H9 (cell line): ENCODE measurements around the gene ST6GAL1. TPM values are rescaled to one million over a fixed set of nuclear protein-coding genes. Genes with fewer than 3 reads are reported as not detected.
A peak's percentile ranks its signal among the peaks of the same experiment; 100 is the strongest.

Experiments
- DNase-seq: peaks from one replicate; pipeline ENCODE4 v3.0.0-alpha.2; 2017
- H2AFZ ChIP-seq: one replicate; pipeline ENCODE4 v1.6.1; 2013; ENCODE audit warnings: mild to moderate bottlenecking, low read length, control low read depth, moderate library complexity
- H2AK5ac ChIP-seq: 2 replicates; pipeline ENCODE4 v1.6.1; 2013; ENCODE audit warnings: low read length, control low read depth, mixed read lengths; ENCODE audit not compliant: insufficient read length
- H2BK120ac ChIP-seq: one replicate; pipeline ENCODE4 v1.6.1; 2013; ENCODE audit warnings: low read depth, mild to moderate bottlenecking, low read length, control low read depth, inconsistent platforms; ENCODE audit not compliant: poor library complexity, severe bottlenecking
- H2BK12ac ChIP-seq: 2 replicates; pipeline ENCODE4 v1.6.1; 2013; ENCODE audit warnings: low read length, control low read depth, mixed read lengths, low read depth; ENCODE audit not compliant: insufficient read length
- H2BK15ac ChIP-seq: 2 replicates; pipeline ENCODE4 v1.6.1; 2013; ENCODE audit warnings: low read depth, low read length, control low read depth
- H2BK20ac ChIP-seq: one replicate; pipeline ENCODE4 v1.6.1; 2013; ENCODE audit warnings: low read depth, mild to moderate bottlenecking, low read length, control low read depth, inconsistent platforms; ENCODE audit not compliant: poor library complexity, severe bottlenecking
- H2BK5ac ChIP-seq: 2 replicates; pipeline ENCODE4 v1.6.1; 2013; ENCODE audit warnings: low read length, control low read depth, mixed read lengths; ENCODE audit not compliant: insufficient read length
- H3K14ac ChIP-seq: 2 replicates; pipeline ENCODE4 v1.6.1; 2013; ENCODE audit warnings: low read length, control low read depth; ENCODE audit not compliant: insufficient read depth
- H3K18ac ChIP-seq: 2 replicates; pipeline ENCODE4 v1.6.1; 2013; ENCODE audit warnings: low read depth, mild to moderate bottlenecking, mixed read lengths, low read length, control low read depth; ENCODE audit not compliant: insufficient read length
- H3K23ac ChIP-seq: 2 replicates; pipeline ENCODE4 v1.6.1; 2013; ENCODE audit warnings: low read length, control low read depth, mixed read lengths, low read depth; ENCODE audit not compliant: insufficient read length
- H3K23me2 ChIP-seq: 2 replicates; pipeline ENCODE4 v1.6.1; 2013; ENCODE audit warnings: low read depth, mild to moderate bottlenecking, mixed read lengths, low read length, control low read depth; ENCODE audit not compliant: insufficient read length, poor library complexity, severe bottlenecking
- H3K27ac ChIP-seq: 2 replicates; pipeline ENCODE4 v1.5.1; 2013; ENCODE audit warnings: low read length, control low read depth, mixed read lengths, low read depth; ENCODE audit not compliant: insufficient read length
- H3K27me3 ChIP-seq: 2 replicates; pipeline ENCODE4 v1.6.1; 2013; ENCODE audit warnings: low read length, control low read depth, inconsistent platforms; ENCODE audit not compliant: insufficient read depth
- H3K4ac ChIP-seq: 2 replicates; pipeline ENCODE4 v1.6.1; 2013; ENCODE audit warnings: low read depth, mild to moderate bottlenecking, control low read depth, inconsistent platforms, low read length, moderate library complexity
- H3K4me1 ChIP-seq: 2 replicates; pipeline ENCODE4 v1.6.1; 2013; ENCODE audit warnings: low read length, control low read depth, inconsistent platforms; ENCODE audit not compliant: insufficient read depth
- H3K4me2 ChIP-seq: 2 replicates; pipeline ENCODE4 v1.6.1; 2013; ENCODE audit warnings: low read length, control low read depth, mixed read lengths; ENCODE audit not compliant: insufficient read length, insufficient read depth
- H3K56ac ChIP-seq: 2 replicates; pipeline ENCODE4 v1.6.1; 2013; ENCODE audit warnings: low read depth, mild to moderate bottlenecking, mixed read lengths, low read length, control low read depth; ENCODE audit not compliant: insufficient read length
- H3K79me1 ChIP-seq: 2 replicates; pipeline ENCODE4 v1.6.1; 2013; ENCODE audit warnings: low read depth, mild to moderate bottlenecking, moderate library complexity, low read length, control low read depth, inconsistent platforms; ENCODE audit not compliant: insufficient read depth, poor library complexity, severe bottlenecking
- H3K79me2 ChIP-seq: 2 replicates; pipeline ENCODE4 v1.6.1; 2013; ENCODE audit warnings: low read length, control low read depth, inconsistent platforms; ENCODE audit not compliant: insufficient read depth
- H3K9ac ChIP-seq: 2 replicates; pipeline ENCODE4 v1.6.1; 2013; ENCODE audit warnings: low read length, control low read depth, mixed read lengths; ENCODE audit not compliant: insufficient read length; ENCODE audit errors: extremely low read depth
- H3K9me3 ChIP-seq: one replicate; pipeline ENCODE4 v1.6.1; 2013; ENCODE audit warnings: low read depth, low read length, inconsistent platforms; ENCODE audit not compliant: control insufficient read depth
- H3T11ph ChIP-seq: one replicate; pipeline ENCODE4 v1.6.1; 2013; ENCODE audit warnings: mild to moderate bottlenecking, low read length, control low read depth, inconsistent platforms
- H4K20me1 ChIP-seq: one replicate; pipeline ENCODE4 v1.6.1; 2013; ENCODE audit not compliant: control insufficient read depth, insufficient read length, insufficient read depth
- H4K5ac ChIP-seq: 2 replicates; pipeline ENCODE4 v1.6.1; 2013; ENCODE audit warnings: low read depth, mild to moderate bottlenecking, mixed read lengths, low read length, control low read depth; ENCODE audit not compliant: insufficient read length
- H4K8ac ChIP-seq: replicated peaks from 2 replicates; pipeline ENCODE4 v1.6.1; 2013; ENCODE audit warnings: low read length, control low read depth, mixed read lengths, low read depth; ENCODE audit not compliant: insufficient read length
- H4K91ac ChIP-seq: 2 replicates; pipeline ENCODE4 v1.6.1; 2013; ENCODE audit warnings: low read depth, mild to moderate bottlenecking, moderate library complexity, mixed read lengths, low read length, control low read depth; ENCODE audit not compliant: insufficient read length
- H3K27ac Mint-ChIP-seq, 3 experiments: 2 replicates in 2 of 3; 3 replicates in 1 of 3; pipeline ENCODE4 v1.8.0; 2020 to 2021; ENCODE audit warnings: mixed read lengths in 3 of 3, mild to moderate bottlenecking in 1 of 3, moderate library complexity in 1 of 3
- H3K27me3 Mint-ChIP-seq: 2 replicates; pipeline ENCODE4 v1.8.0; 2021; ENCODE audit warnings: low read depth, mild to moderate bottlenecking, moderate library complexity, mixed read lengths
- H3K36me3 Mint-ChIP-seq, 3 experiments: 2 replicates in 2 of 3; 3 replicates in 1 of 3; pipeline ENCODE4 v1.8.0; 2020 to 2021; ENCODE audit warnings: low read depth in 3 of 3, mixed read lengths in 3 of 3; ENCODE audit not compliant: insufficient read depth in 1 of 3
- H3K4me1 Mint-ChIP-seq, 2 experiments: 2 replicates each; pipeline ENCODE4 v1.8.0; 2020; ENCODE audit warnings: mixed read lengths in 2 of 2
- H3K4me3 Mint-ChIP-seq, 2 experiments: 2 replicates in 1 of 2; 3 replicates in 1 of 2; pipeline ENCODE4 v1.8.0; 2020 to 2021; ENCODE audit warnings: mild to moderate bottlenecking in 2 of 2, mixed read lengths in 2 of 2, moderate library complexity in 1 of 2
- H3K9me3 Mint-ChIP-seq, 2 experiments: 2 replicates in 1 of 2; 3 replicates in 1 of 2; pipeline ENCODE4 v1.8.0; 2020; ENCODE audit warnings: mild to moderate bottlenecking in 2 of 2, mixed read lengths in 2 of 2, moderate library complexity in 1 of 2
- CTCF ChIP-seq: fragments of 200-600 bp; sonication (generic); conservative IDR thresholded peaks from 3 replicates; pipeline ENCODE4 v1.8.0; 2021; ENCODE audit warnings: antibody characterized with exemption, mild to moderate bottlenecking
- WGBS: extraction: QIAGEN DNeasy Blood & Tissue Kit; methylation state at CpG from one replicate; pipeline ENCODE4 v1.1.7; 2013; ENCODE audit warnings: missing lambda C conversion rate, low lambda C conversion rate, mixed read lengths; ENCODE audit not compliant: insufficient read length; ENCODE audit errors: extremely low coverage; 5-methylcytosine and 5-hydroxymethylcytosine counted together
- total RNA-seq: library from RNA; stranded (reverse); gene quantifications from 2 replicates; pipeline ENCODE4 v1.2.1, GENCODE V29; 2021

ST6GAL1 gene
- total RNA-seq, 1 experiment from 2014 or later, result 139 TPM

- Histone ChIP-seq H3K23ac (no peak overlapping the region), H3K9me3 (no peaks in the 10 kb centered on the region), H3K56ac (no peak overlapping the region), H4K91ac (no peak overlapping the region), H4K5ac (no peak overlapping the region), H2BK20ac (no peak overlapping the region), H3K4me2 (no peak overlapping the region), H2BK12ac (no peak overlapping the region), H3K79me1 (no peaks in the 10 kb centered on the region), H3K4ac (no peak overlapping the region), H4K20me1 (no peaks in the 10 kb centered on the region), H2BK5ac (no peak overlapping the region), H2BK120ac (no peak overlapping the region), H2BK15ac (no peak overlapping the region), H2AFZ (no peak overlapping the region), H3K18ac (no peak overlapping the region), H3T11ph (no peak overlapping the region), H3K9ac (no peak overlapping the region), H4K8ac (no peak overlapping the region), H3K23me2 (no peaks in the 10 kb centered on the region), H3K27ac (no peak overlapping the region), H3K14ac (no peak overlapping the region), H3K4me1 (peaks cover 6% of the 10 kb centered on the region; the same call in 1 of the 2 replicates), H2AK5ac (no peak overlapping the region), H3K27me3 (no peaks in the 10 kb centered on the region), H3K79me2 (no peaks in the 10 kb centered on the region; the same call in 1 of the 2 replicates)
- Mint-ChIP-seq H3K4me1 (peaks cover 25 to 45% of the 10 kb centered on the region in 2 experiments), H3K27ac (peak overlapping the region in 2 of 3 experiments; percentile 10 to 39; a peak in 3 of 7 replicates), H3K9me3 (no peaks in the 10 kb centered on the region), H3K27me3 (no peaks in the 10 kb centered on the region), H3K36me3 (peaks cover 26 to 60% (median 58%) of the 10 kb centered on the region in 3 experiments; a peak in 6 of 7 replicates), H3K4me3 (no peak overlapping the region)
- DNase-seq, result no peak
- no CpG with 5 or more reads among the region's 1 CpG for WGBS
- TF ChIP-seq CTCF, result no peak
These were observed 59.1 kb downstream of the ST6GAL1 start for GRCh38 chr3:186989429-186989828.
